22Rv1 (cell line): Measurements from ENCODE around the gene IDE.

Source experiments
- ZFX ChIP-seq: fragments of 450-650 bp; IDR thresholded peaks from 2 replicates; pipeline ENCODE4 v1.6.1; 2017; ENCODE audit warnings: antibody characterized with exemption, borderline replicate concordance
- TF ChIP-seq, protein P1 (sequence below): fragments of 450-650 bp; IDR thresholded peaks from 2 replicates; pipeline ENCODE4 v1.5.1; 2017; ENCODE audit warnings: mild to moderate bottlenecking

- TF ChIP-seq, protein P1, sequence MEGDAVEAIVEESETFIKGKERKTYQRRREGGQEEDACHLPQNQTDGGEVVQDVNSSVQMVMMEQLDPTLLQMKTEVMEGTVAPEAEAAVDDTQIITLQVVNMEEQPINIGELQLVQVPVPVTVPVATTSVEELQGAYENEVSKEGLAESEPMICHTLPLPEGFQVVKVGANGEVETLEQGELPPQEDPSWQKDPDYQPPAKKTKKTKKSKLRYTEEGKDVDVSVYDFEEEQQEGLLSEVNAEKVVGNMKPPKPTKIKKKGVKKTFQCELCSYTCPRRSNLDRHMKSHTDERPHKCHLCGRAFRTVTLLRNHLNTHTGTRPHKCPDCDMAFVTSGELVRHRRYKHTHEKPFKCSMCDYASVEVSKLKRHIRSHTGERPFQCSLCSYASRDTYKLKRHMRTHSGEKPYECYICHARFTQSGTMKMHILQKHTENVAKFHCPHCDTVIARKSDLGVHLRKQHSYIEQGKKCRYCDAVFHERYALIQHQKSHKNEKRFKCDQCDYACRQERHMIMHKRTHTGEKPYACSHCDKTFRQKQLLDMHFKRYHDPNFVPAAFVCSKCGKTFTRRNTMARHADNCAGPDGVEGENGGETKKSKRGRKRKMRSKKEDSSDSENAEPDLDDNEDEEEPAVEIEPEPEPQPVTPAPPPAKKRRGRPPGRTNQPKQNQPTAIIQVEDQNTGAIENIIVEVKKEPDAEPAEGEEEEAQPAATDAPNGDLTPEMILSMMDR = no peak
- TF ChIP-seq ZFX = no peak
Observed at GRCh38 chr10:92541583-92541982, 32.3 kb downstream of the IDE start.
